ENCODE data around the gene CAMTA1. TPM values are rescaled to one million over a fixed set of nuclear protein-coding genes. Genes with fewer than 3 reads are reported as not detected.

Gene CAMTA1
- total RNA-seq, 2 experiments from 2014 or later, result 43.3 to 46.0 TPM

- Mint-ChIP-seq H3K4me1 (ENCODE audit: low read depth) (peaks cover 7% of the 10 kb centered on the region), H3K27me3 (ENCODE audit: low read depth) (no peaks in the 10 kb centered on the region), H3K9me3 (ENCODE audit: insufficient read depth) (no peaks in the 10 kb centered on the region), H3K4me3 (no peak overlapping the region), H3K27ac (no peak overlapping the region), H3K36me3 (ENCODE audit: low read depth) (no peaks in the 10 kb centered on the region)
- CTCF ChIA-PET, result interaction anchor here (0.6 to 21.7 kb wide), 21 partner anchors 8 to 346 kb away, joined by 3 to 515 read pairs (median 4); no protein-coding TSS in a partner anchor
- ATAC-seq, result peak; percentile 58
- POLR2A ChIA-PET, result no interaction called here
- peak; percentile 63 for DNase-seq
Observed at GRCh38 chr1:7669559-7670311, 884.5 kb downstream of the CAMTA1 start.

- Mint-ChIP-seq H3K4me3 (no peak overlapping the region), H3K9me3 (ENCODE audit: insufficient read depth) (no peaks in the 10 kb centered on the region), H3K27me3 (ENCODE audit: low read depth) (no peaks in the 10 kb centered on the region), H3K27ac (no peak overlapping the region), H3K36me3 (ENCODE audit: low read depth) (no peaks in the 10 kb centered on the region), H3K4me1 (ENCODE audit: low read depth) (peaks cover 7% of the 10 kb centered on the region)
- ChIA-PET CTCF (interaction anchor here (1.2 to 21.7 kb wide), 3 partner anchors 7 to 133 kb away, joined by 3 to 515 read pairs (median 56); no protein-coding TSS in a partner anchor), POLR2A (no interaction called here)
- ATAC-seq (no peak), DNase-seq (no peak)
Observed at GRCh38 chr1:7670334-7671145, 885.3 kb downstream of the CAMTA1 start.

- Mint-ChIP-seq H3K4me1 (ENCODE audit: low read depth) (peaks cover 7% of the 10 kb centered on the region), H3K27me3 (ENCODE audit: low read depth) (no peaks in the 10 kb centered on the region), H3K9me3 (ENCODE audit: insufficient read depth) (no peaks in the 10 kb centered on the region), H3K27ac (no peak overlapping the region), H3K36me3 (ENCODE audit: low read depth) (no peaks in the 10 kb centered on the region), H3K4me3 (no peak overlapping the region)
- ChIA-PET CTCF (interaction anchor here (1.2 to 21.7 kb wide), 3 partner anchors 7 to 132 kb away, joined by 3 to 515 read pairs (median 56); no protein-coding TSS in a partner anchor), POLR2A (no interaction called here)
- no peak for DNase-seq
- ATAC-seq, result no peak
Observed at GRCh38 chr1:7671146-7671465, 885.9 kb downstream of the CAMTA1 start.

GRCh38 chr1:7671676-7672075 lies 886.4 kb downstream of the CAMTA1 start:
- Mint-ChIP-seq H3K4me1 (ENCODE audit: low read depth) (peaks cover 7% of the 10 kb centered on the region), H3K36me3 (ENCODE audit: low read depth) (no peaks in the 10 kb centered on the region)
- ATAC-seq, result no peak

GRCh38 chr1:7672864-7673263 lies 887.6 kb downstream of the CAMTA1 start:
- H3K36me3 Mint-ChIP-seq (ENCODE audit: low read depth), result no peaks in the 10 kb centered on the region
- ChIA-PET CTCF (interaction anchor here (21.7 kb wide), 1 partner anchor 78 kb away, joined by 515 read pairs; no protein-coding TSS in a partner anchor), POLR2A (interaction anchor here (0.6 to 0.7 kb wide), 2 partner anchors 12 to 14 kb away, joined by 3 read pairs; no protein-coding TSS in a partner anchor)
- no peaks in the 10 kb centered on the region for H3K9me3 Mint-ChIP-seq (ENCODE audit: insufficient read depth)
- peaks cover 7% of the 10 kb centered on the region for H3K4me1 Mint-ChIP-seq (ENCODE audit: low read depth)
- no peak for DNase-seq
- no peaks in the 10 kb centered on the region for H3K27me3 Mint-ChIP-seq (ENCODE audit: low read depth)
- no peak for ATAC-seq
- H3K27ac Mint-ChIP-seq, result no peak overlapping the region
- no peak overlapping the region for H3K4me3 Mint-ChIP-seq

More at GRCh38 chr1:7671676-7672075, 886.4 kb downstream of the CAMTA1 start:
- no peak for DNase-seq
- no peaks in the 10 kb centered on the region for H3K27me3 Mint-ChIP-seq (ENCODE audit: low read depth)
- no peak overlapping the region for H3K27ac Mint-ChIP-seq
- H3K4me3 Mint-ChIP-seq, result no peak overlapping the region
- ChIA-PET POLR2A (no interaction called here), CTCF (interaction anchor here (0.6 to 21.7 kb wide), 2 partner anchors 79 to 345 kb away, joined by 3 to 515 read pairs; no protein-coding TSS in a partner anchor)
- no peaks in the 10 kb centered on the region for H3K9me3 Mint-ChIP-seq (ENCODE audit: insufficient read depth)

GRCh38 chr1:7674972-7675371 lies 889.7 kb downstream of the CAMTA1 start:
- H3K9me3 Mint-ChIP-seq (ENCODE audit: insufficient read depth), result no peaks in the 10 kb centered on the region
- no peak overlapping the region for H3K4me3 Mint-ChIP-seq
- no peak overlapping the region for H3K27ac Mint-ChIP-seq
- H3K36me3 Mint-ChIP-seq (ENCODE audit: low read depth), result no peaks in the 10 kb centered on the region
- ChIA-PET POLR2A (no interaction called here), CTCF (interaction anchor here (6.8 to 21.7 kb wide), 2 partner anchors 7 to 76 kb away, joined by 56 to 515 read pairs; no protein-coding TSS in a partner anchor)
- ATAC-seq, result no peak
- H3K4me1 Mint-ChIP-seq (ENCODE audit: low read depth), result peaks cover 4% of the 10 kb centered on the region
- no peaks in the 10 kb centered on the region for H3K27me3 Mint-ChIP-seq (ENCODE audit: low read depth)
- no peak for DNase-seq

GRCh38 chr1:7675431-7676273 lies 890.4 kb downstream of the CAMTA1 start:
- Mint-ChIP-seq H3K4me1 (ENCODE audit: low read depth) (peaks cover 4% of the 10 kb centered on the region), H3K27me3 (ENCODE audit: low read depth) (no peaks in the 10 kb centered on the region), H3K9me3 (ENCODE audit: insufficient read depth) (no peaks in the 10 kb centered on the region), H3K36me3 (ENCODE audit: low read depth) (no peaks in the 10 kb centered on the region), H3K27ac (no peak overlapping the region), H3K4me3 (no peak overlapping the region)
- DNase-seq (no peak), ATAC-seq (no peak)
- ChIA-PET POLR2A (no interaction called here), CTCF (interaction anchor here (6.8 to 21.7 kb wide), 2 partner anchors 8 to 75 kb away, joined by 56 to 515 read pairs; no protein-coding TSS in a partner anchor)

GRCh38 chr1:7676274-7676945 lies 891.2 kb downstream of the CAMTA1 start:
- no peaks in the 10 kb centered on the region for H3K9me3 Mint-ChIP-seq (ENCODE audit: insufficient read depth)

GRCh38 chr1:7677111-7677510 lies 891.9 kb downstream of the CAMTA1 start:
- no peak for DNase-seq
- POLR2A ChIA-PET, result no interaction called here
- H3K27me3 Mint-ChIP-seq (ENCODE audit: low read depth), result peaks cover 9% of the 10 kb centered on the region
- H3K36me3 Mint-ChIP-seq (ENCODE audit: low read depth), result no peaks in the 10 kb centered on the region
- no peaks in the 10 kb centered on the region for H3K9me3 Mint-ChIP-seq (ENCODE audit: insufficient read depth)
- no peak for ATAC-seq
- CTCF ChIA-PET, result interaction anchor here (6.8 to 21.7 kb wide), 2 partner anchors 9 to 74 kb away, joined by 56 to 515 read pairs; no protein-coding TSS in a partner anchor
- H3K4me1 Mint-ChIP-seq (ENCODE audit: low read depth), result peaks cover 4% of the 10 kb centered on the region
- H3K4me3 Mint-ChIP-seq, result no peak overlapping the region
- no peak overlapping the region for H3K27ac Mint-ChIP-seq

More at GRCh38 chr1:7676274-7676945, 891.2 kb downstream of the CAMTA1 start:
- CTCF ChIA-PET, result interaction anchor here (6.8 to 21.7 kb wide), 2 partner anchors 8 to 74 kb away, joined by 56 to 515 read pairs; no protein-coding TSS in a partner anchor
- POLR2A ChIA-PET, result no interaction called here
- Mint-ChIP-seq H3K27me3 (ENCODE audit: low read depth) (peaks cover 3% of the 10 kb centered on the region), H3K36me3 (ENCODE audit: low read depth) (no peaks in the 10 kb centered on the region), H3K27ac (no peak overlapping the region), H3K4me3 (no peak overlapping the region), H3K4me1 (ENCODE audit: low read depth) (peaks cover 4% of the 10 kb centered on the region)
- DNase-seq (no peak), ATAC-seq (no peak)

- ATAC-seq (no peak), DNase-seq (no peak)
- Mint-ChIP-seq H3K36me3 (ENCODE audit: low read depth) (no peaks in the 10 kb centered on the region), H3K4me3 (no peak overlapping the region), H3K4me1 (ENCODE audit: low read depth) (peaks cover 4% of the 10 kb centered on the region), H3K9me3 (ENCODE audit: insufficient read depth) (no peaks in the 10 kb centered on the region), H3K27me3 (ENCODE audit: low read depth) (peaks cover 9% of the 10 kb centered on the region), H3K27ac (no peak overlapping the region)
- CTCF ChIA-PET, result interaction anchor here (6.8 to 21.7 kb wide), 2 partner anchors 10 to 73 kb away, joined by 56 to 515 read pairs; no protein-coding TSS in a partner anchor
- POLR2A ChIA-PET, result no interaction called here
Observed at GRCh38 chr1:7677815-7678214, 892.6 kb downstream of the CAMTA1 start.
